ENCODE data around the gene CLSTN3.

GRCh38 chr12:7136676-7137075, 6.5 kb downstream of the CLSTN3 start:
- no peak for TF ChIP-seq CTCF (IDR thresholded peaks at IDR 0.05)
- no peak for TF ChIP-seq SIN3A (IDR thresholded peaks at IDR 0.05; ENCODE audit: borderline replicate concordance, low read depth, low read length)
- TF ChIP-seq, protein P1, sequence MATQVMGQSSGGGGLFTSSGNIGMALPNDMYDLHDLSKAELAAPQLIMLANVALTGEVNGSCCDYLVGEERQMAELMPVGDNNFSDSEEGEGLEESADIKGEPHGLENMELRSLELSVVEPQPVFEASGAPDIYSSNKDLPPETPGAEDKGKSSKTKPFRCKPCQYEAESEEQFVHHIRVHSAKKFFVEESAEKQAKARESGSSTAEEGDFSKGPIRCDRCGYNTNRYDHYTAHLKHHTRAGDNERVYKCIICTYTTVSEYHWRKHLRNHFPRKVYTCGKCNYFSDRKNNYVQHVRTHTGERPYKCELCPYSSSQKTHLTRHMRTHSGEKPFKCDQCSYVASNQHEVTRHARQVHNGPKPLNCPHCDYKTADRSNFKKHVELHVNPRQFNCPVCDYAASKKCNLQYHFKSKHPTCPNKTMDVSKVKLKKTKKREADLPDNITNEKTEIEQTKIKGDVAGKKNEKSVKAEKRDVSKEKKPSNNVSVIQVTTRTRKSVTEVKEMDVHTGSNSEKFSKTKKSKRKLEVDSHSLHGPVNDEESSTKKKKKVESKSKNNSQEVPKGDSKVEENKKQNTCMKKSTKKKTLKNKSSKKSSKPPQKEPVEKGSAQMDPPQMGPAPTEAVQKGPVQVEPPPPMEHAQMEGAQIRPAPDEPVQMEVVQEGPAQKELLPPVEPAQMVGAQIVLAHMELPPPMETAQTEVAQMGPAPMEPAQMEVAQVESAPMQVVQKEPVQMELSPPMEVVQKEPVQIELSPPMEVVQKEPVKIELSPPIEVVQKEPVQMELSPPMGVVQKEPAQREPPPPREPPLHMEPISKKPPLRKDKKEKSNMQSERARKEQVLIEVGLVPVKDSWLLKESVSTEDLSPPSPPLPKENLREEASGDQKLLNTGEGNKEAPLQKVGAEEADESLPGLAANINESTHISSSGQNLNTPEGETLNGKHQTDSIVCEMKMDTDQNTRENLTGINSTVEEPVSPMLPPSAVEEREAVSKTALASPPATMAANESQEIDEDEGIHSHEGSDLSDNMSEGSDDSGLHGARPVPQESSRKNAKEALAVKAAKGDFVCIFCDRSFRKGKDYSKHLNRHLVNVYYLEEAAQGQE (IDR thresholded peaks at IDR 0.05; ENCODE audit: low read depth, low read length) = no peak
- no peak for TF ChIP-seq RCOR1 (IDR thresholded peaks at IDR 0.05; ENCODE audit: low read length)
- no peak for TF ChIP-seq POLR2AphosphoS5 (IDR thresholded peaks at IDR 0.05; ENCODE audit: low read depth, low read length)
- no peak for TF ChIP-seq GABPA (IDR thresholded peaks at IDR 0.05; ENCODE audit: low read depth)
- no peak for TF ChIP-seq NFIC (IDR thresholded peaks at IDR 0.05; ENCODE audit: borderline replicate concordance)
- TF ChIP-seq RFX5 (IDR thresholded peaks at IDR 0.05; ENCODE audit: low read length) = no peak

Data from SK-N-SH (cell line).